Spleen (tissue), 11 donors: ENCODE measurements around the gene ADORA3. TPM values are rescaled to one million over a fixed set of nuclear protein-coding genes. Genes with fewer than 3 reads are reported as not detected.

Experiments used
- DNase-seq: peaks from one replicate; pipeline ENCODE4 v3.0.0-alpha.2; 2020
- H3K27ac ChIP-seq, 8 donors: fragments of 200-600 bp; sonication (generic) in 7 of 8; 1 replicate in 4 of 8; 2 replicates in 4 of 8; pipeline versions ENCODE4 v1.5.0 to v1.8.0; 2016 to 2021; ENCODE audit warnings: inconsistent platforms in 4 of 8, mild to moderate bottlenecking in 4 of 8, moderate library complexity in 1 of 8
- H3K27me3 ChIP-seq, 7 donors: fragments of 200-600 bp; sonication (generic) in 6 of 7; replicated peaks in 1 of 7; 1 replicate in 4 of 7; 2 replicates in 3 of 7; pipeline versions ENCODE4 v1.5.0 to v1.8.0; 2016 to 2021; ENCODE audit warnings: inconsistent platforms in 3 of 7, mild to moderate bottlenecking in 1 of 7
- H3K36me3 ChIP-seq, 6 donors: fragments of 200-600 bp; sonication (generic) in 5 of 6; 1 replicate in 4 of 6; 2 replicates in 2 of 6; pipeline versions ENCODE4 v1.5.0 to v1.8.0; 2016 to 2021; ENCODE audit warnings: inconsistent platforms in 2 of 6
- H3K4me1 ChIP-seq, 6 donors: fragments of 200-600 bp; sonication (generic) in 5 of 6; 1 replicate in 3 of 6; 2 replicates in 3 of 6; pipeline versions ENCODE4 v1.5.0 to v1.8.0; 2016 to 2021; ENCODE audit warnings: inconsistent platforms in 3 of 6
- H3K4me3 ChIP-seq, 8 donors: fragments of 200-600 bp; sonication (generic) in 7 of 8; 1 replicate in 4 of 8; 2 replicates in 4 of 8; pipeline versions ENCODE4 v1.5.0 to v1.8.0; 2016 to 2021; ENCODE audit warnings: inconsistent platforms in 4 of 8, mild to moderate bottlenecking in 4 of 8, moderate library complexity in 2 of 8
- H3K9me3 ChIP-seq, 8 donors: fragments of 200-600 bp; sonication (generic) in 7 of 8; 1 replicate in 4 of 8; 2 replicates in 4 of 8; pipeline versions ENCODE4 v1.5.0 to v1.8.0; 2016 to 2021; ENCODE audit warnings: inconsistent platforms in 4 of 8
- CTCF ChIP-seq, 11 experiments: fragments of 200-600 bp in 7 of 11; fragments of 450-650 bp in 4 of 11; sonication (generic) in 4 of 11; IDR thresholded peaks in 8 of 11; conservative IDR thresholded peaks in 3 of 11; 1 replicate in 7 of 11; 2 replicates in 4 of 11; pipeline versions ENCODE4 v1.4.0 to v1.8.0; 2016 to 2021; ENCODE audit warnings: antibody characterized with exemption in 11 of 11, inconsistent platforms in 4 of 11, mild to moderate bottlenecking in 1 of 11
- POLR2A ChIP-seq, 3 donors: fragments of 450-650 bp; IDR thresholded peaks; one replicate each; pipeline ENCODE4 v1.5.1; 2017; ENCODE audit warnings: antibody characterized with exemption in 3 of 3, mild to moderate bottlenecking in 1 of 3
- POLR2AphosphoS5 ChIP-seq, 3 donors: sonication (generic); formaldehyde crosslinking; IDR thresholded peaks; one replicate each; pipeline ENCODE4 v1.5.1; 2017; ENCODE audit warnings: antibody characterized with exemption in 3 of 3
- WGBS, 5 donors: extraction: QIAGEN DNeasy Blood & Tissue Kit in 3 of 5; methylation state at CpG; one replicate each; pipeline versions ENCODE4 v1.1.5 to v1.1.7; 2013 to 2018; 5-methylcytosine and 5-hydroxymethylcytosine counted together
- intact Hi-C: fragments of 100-400 bp; cut with DNase I; formaldehyde crosslinking; loops from one replicate; pipeline ENCODE4 v1.15.0; 2023; ENCODE audit warnings: low total_unique reads
- polyA plus RNA-seq, 3 donors: library from polyadenylated mRNA; stranded (reverse); fragments of 200-250 nt; gene quantifications; one replicate each; pipeline ENCODE4 v1.2.1, GENCODE V29; 2013
- total RNA-seq, 7 donors: library from RNA; depleted of rRNA in 3 of 7; stranded (reverse); fragments of >200 nt in 3 of 7; fragmentation: NEBNext Ultra II Directional in 4 of 7; extraction: Animal tissue kit (Norgen Biotek cat#: 25700) in 4 of 7; gene quantifications; one replicate each; pipeline versions ENCODE4 v1.1.0 to v1.2.1, GENCODE V29; 2016 to 2021
- donor health status: healthy with polysubstance abuse.
- donor health status: DM: no; HTN: no; CAD: no; lungs with moderate emphysema.
- donor health status: DM: no; HTN: no; CAD: no.
- donor health status: Bipolar disorder and iron deficiency.
- donor health status: healthy.
- donor health status: DM: no; HTN: no; CAD: no.
- donor health status: DM: yes; HTN: yes; CAD: no.

The ADORA3 gene
- total and polyA plus RNA-seq, 10 donors = 0.37 to 11.2 (median 5.0) TPM

GRCh38 chr1:111488669-111489068 is 14.8 kb downstream of the ADORA3 start:
- H3K27ac ChIP-seq = peak overlapping the region in 5 of 8 donors; percentile 49 to 92 (median 86)
- no peak for DNase-seq
- no peaks in the 10 kb centered on the region for H3K9me3 ChIP-seq
- intact Hi-C loops = no loop called here
- H3K4me3 ChIP-seq = peak overlapping the region in 1 of 8 donors; percentile 25
- 91 to 98% (median 95%) methylated on average over 9 of the region's 9 CpGs for WGBS, 5 donors
- no peaks in the 10 kb centered on the region for H3K36me3 ChIP-seq
- no peaks in the 10 kb centered on the region for H3K27me3 ChIP-seq
- TF ChIP-seq CTCF (IDR thresholded peaks at IDR 0.05 in 8 of 11, conservative IDR thresholded peaks at IDR 0.05 in 3 of 11) (no peak), POLR2AphosphoS5 (IDR thresholded peaks at IDR 0.05) (no peak), POLR2A (IDR thresholded peaks at IDR 0.05) (no peak)
- H3K4me1 ChIP-seq = peaks cover 0 to 60% (median 3%) of the 10 kb centered on the region in 6 donors

GRCh38 chr1:111487133-111487532 is 16.3 kb downstream of the ADORA3 start:
- 75 to 94% (median 87%) methylated on average over 6 of the region's 6 CpGs for WGBS, 5 donors
- no peak for TF ChIP-seq POLR2AphosphoS5 (IDR thresholded peaks at IDR 0.05)
- no peak for TF ChIP-seq POLR2A (IDR thresholded peaks at IDR 0.05)
- no peak for TF ChIP-seq CTCF (IDR thresholded peaks at IDR 0.05 in 8 of 11, conservative IDR thresholded peaks at IDR 0.05 in 3 of 11)
- H3K9me3 ChIP-seq = no peaks in the 10 kb centered on the region
- intact Hi-C loops = no loop called here
- H3K4me3 ChIP-seq = peak overlapping the region in 1 of 8 donors; percentile 19
- no peak for DNase-seq
- H3K4me1 ChIP-seq = peaks cover 0 to 69% (median 4%) of the 10 kb centered on the region in 6 donors
- no peaks in the 10 kb centered on the region for H3K27me3 ChIP-seq
- peak overlapping the region in 3 of 8 donors; percentile 17 to 92 (median 88) for H3K27ac ChIP-seq
- no peaks in the 10 kb centered on the region for H3K36me3 ChIP-seq

GRCh38 chr1:111486431-111486830 is 17.0 kb downstream of the ADORA3 start:
- Histone ChIP-seq H3K4me1 (peaks cover 0 to 74% (median 8%) of the 10 kb centered on the region in 6 donors), H3K4me3 (no peak overlapping the region), H3K36me3 (no peaks in the 10 kb centered on the region), H3K27ac (peak overlapping the region in 1 of 8 donors; percentile 92), H3K9me3 (no peaks in the 10 kb centered on the region), H3K27me3 (no peaks in the 10 kb centered on the region)
- TF ChIP-seq POLR2AphosphoS5 (IDR thresholded peaks at IDR 0.05) (no peak), CTCF (IDR thresholded peaks at IDR 0.05 in 8 of 11, conservative IDR thresholded peaks at IDR 0.05 in 3 of 11) (no peak), POLR2A (IDR thresholded peaks at IDR 0.05) (no peak)
- 82 to 97% (median 94%) methylated on average over 7 of the region's 7 CpGs for WGBS, 5 donors
- intact Hi-C loops = no loop called here
- no peak for DNase-seq

GRCh38 chr1:111484391-111485026 is 18.9 kb downstream of the ADORA3 start:
- no peak for DNase-seq
- Histone ChIP-seq H3K27ac (peak overlapping the region in 2 of 8 donors; percentile 41 to 61), H3K4me1 (peaks cover 0 to 74% (median 19%) of the 10 kb centered on the region in 6 donors), H3K9me3 (no peaks in the 10 kb centered on the region), H3K4me3 (no peak overlapping the region), H3K36me3 (no peaks in the 10 kb centered on the region), H3K27me3 (no peaks in the 10 kb centered on the region)
- intact Hi-C loops = no loop called here
- TF ChIP-seq CTCF (IDR thresholded peaks at IDR 0.05 in 8 of 11, conservative IDR thresholded peaks at IDR 0.05 in 3 of 11) = no peak
- TF ChIP-seq POLR2AphosphoS5 (IDR thresholded peaks at IDR 0.05) = no peak
- no peak for TF ChIP-seq POLR2A (IDR thresholded peaks at IDR 0.05)
